Right lobe of liver (tissue), 4 donors: ENCODE measurements around the gene SLC39A1.

ENCODE experiments used
- CTCF ChIP-seq, 4 donors: fragments of 200-600 bp in 3 of 4; fragments of 450-650 bp in 1 of 4; IDR thresholded peaks; one replicate each; pipeline versions ENCODE4 v1.5.1 to v1.8.0; 2016 to 2022; ENCODE audit warnings: antibody characterized with exemption in 4 of 4, mild to moderate bottlenecking in 2 of 4
- POLR2A ChIP-seq: fragments of 450-650 bp; IDR thresholded peaks from one replicate; pipeline ENCODE4 v1.6.1; 2017; ENCODE audit warnings: antibody characterized with exemption, mild to moderate bottlenecking
- donor health status: DM: no; HTN: no; CAD: no.
- donor health status: DM: no; HTN: no; CAD: no.
- donor health status: DM: no; HTN: yes; CAD: no.

- peak; percentile 93 to 95 (median 94) for TF ChIP-seq CTCF (IDR thresholded peaks at IDR 0.05)
- no peak for TF ChIP-seq POLR2A
Observed at GRCh38 chr1:153946622-153947241, 16.6 kb downstream of the SLC39A1 start, which contains the start of gene DENND4B.
